ENCODE measurements around the gene UBQLN4. TPM values are rescaled to one million over a fixed set of nuclear protein-coding genes. Genes with fewer than 3 reads are reported as not detected.
A peak's percentile ranks its signal among the peaks of the same experiment; 100 is the strongest.

The UBQLN4 gene
- total RNA-seq, 1 donor from 2014 or later, result 43.7 TPM

GRCh38 chr1:156074661-156075060 is 21.1 kb upstream of the UBQLN4 start:
- peak overlapping the region; percentile 99 for H3K4me3 ChIP-seq

DNA sequence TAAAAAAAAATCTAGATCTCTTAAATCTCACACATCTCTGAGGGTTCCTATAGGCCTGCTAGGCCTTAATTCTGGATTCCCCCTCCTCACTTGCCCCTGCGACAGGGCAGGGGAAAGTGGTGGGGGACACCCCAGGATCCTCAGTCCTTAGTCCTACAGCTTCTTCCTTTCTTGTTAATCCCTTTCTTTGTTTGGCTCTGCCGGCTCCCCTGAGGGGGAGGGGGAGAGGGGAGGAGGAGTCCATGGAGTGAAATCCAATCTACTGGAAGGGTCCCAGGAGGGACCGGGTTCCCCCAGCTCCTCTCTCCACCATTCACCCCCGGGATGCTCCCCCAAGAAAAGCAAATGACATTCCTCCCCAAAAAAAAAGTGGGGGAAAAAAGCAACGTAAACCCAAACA is 20.1 kb upstream of the UBQLN4 start:
- Mint-ChIP-seq H3K9me3 (no peaks in the 10 kb centered on the region), H3K36me3 (peaks cover 37% of the 10 kb centered on the region), H3K4me3 (peak overlapping the region; percentile 80), H3K4me1 (peaks cover 79% of the 10 kb centered on the region), H3K27ac (peak overlapping the region; percentile 98), H3K27me3 (ENCODE audit: insufficient read depth, low read depth) (peaks cover 12% of the 10 kb centered on the region)
- Histone ChIP-seq H3K4me1 (peaks cover 83% of the 10 kb centered on the region), H3K9ac (no peak overlapping the region), H3K27me3 (no peaks in the 10 kb centered on the region), H3K4me2 (peak overlapping the region; percentile 97), H3K27ac (peak overlapping the region; percentile 89), H3K4me3 (peak overlapping the region; percentile 99), H3F3A (ENCODE audit: low read depth) (peaks cover 78% of the 10 kb centered on the region), H3K9me3 (ENCODE audit: low read depth) (no peaks in the 10 kb centered on the region), H3K79me2 (ENCODE audit: low read depth) (peaks cover 76% of the 10 kb centered on the region), H4K20me1 (ENCODE audit: low read depth) (peaks cover 86% of the 10 kb centered on the region), H3K36me3 (no peaks in the 10 kb centered on the region), H2AFZ (replicated peaks) (no peak overlapping the region)
- DNase-seq (ENCODE audit: low spot score), result peak; percentile 94
- no peak for TF ChIP-seq EZH2 (IDR thresholded peaks at IDR 0.05)
- TF ChIP-seq, protein P1, sequence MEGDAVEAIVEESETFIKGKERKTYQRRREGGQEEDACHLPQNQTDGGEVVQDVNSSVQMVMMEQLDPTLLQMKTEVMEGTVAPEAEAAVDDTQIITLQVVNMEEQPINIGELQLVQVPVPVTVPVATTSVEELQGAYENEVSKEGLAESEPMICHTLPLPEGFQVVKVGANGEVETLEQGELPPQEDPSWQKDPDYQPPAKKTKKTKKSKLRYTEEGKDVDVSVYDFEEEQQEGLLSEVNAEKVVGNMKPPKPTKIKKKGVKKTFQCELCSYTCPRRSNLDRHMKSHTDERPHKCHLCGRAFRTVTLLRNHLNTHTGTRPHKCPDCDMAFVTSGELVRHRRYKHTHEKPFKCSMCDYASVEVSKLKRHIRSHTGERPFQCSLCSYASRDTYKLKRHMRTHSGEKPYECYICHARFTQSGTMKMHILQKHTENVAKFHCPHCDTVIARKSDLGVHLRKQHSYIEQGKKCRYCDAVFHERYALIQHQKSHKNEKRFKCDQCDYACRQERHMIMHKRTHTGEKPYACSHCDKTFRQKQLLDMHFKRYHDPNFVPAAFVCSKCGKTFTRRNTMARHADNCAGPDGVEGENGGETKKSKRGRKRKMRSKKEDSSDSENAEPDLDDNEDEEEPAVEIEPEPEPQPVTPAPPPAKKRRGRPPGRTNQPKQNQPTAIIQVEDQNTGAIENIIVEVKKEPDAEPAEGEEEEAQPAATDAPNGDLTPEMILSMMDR (IDR thresholded peaks at IDR 0.05), result no peak
- TF ChIP-seq EZH2phosphoT487 (IDR thresholded peaks at IDR 0.05), result no peak

More at GRCh38 chr1:156074661-156075060, 21.1 kb upstream of the UBQLN4 start:
- Histone ChIP-seq H3K27ac (peak overlapping the region; percentile 76), H3F3A (ENCODE audit: low read depth) (peaks cover 87% of the 10 kb centered on the region), H4K20me1 (ENCODE audit: low read depth) (peaks cover 95% of the 10 kb centered on the region), H3K36me3 (no peaks in the 10 kb centered on the region), H3K4me2 (peak overlapping the region; percentile 97), H3K9me3 (ENCODE audit: low read depth) (no peaks in the 10 kb centered on the region), H3K9ac (no peak overlapping the region), H3K4me1 (peaks cover 92% of the 10 kb centered on the region), H3K27me3 (no peaks in the 10 kb centered on the region), H2AFZ (replicated peaks) (no peak overlapping the region), H3K79me2 (ENCODE audit: low read depth) (peaks cover 85% of the 10 kb centered on the region)
- Mint-ChIP-seq H3K27me3 (ENCODE audit: insufficient read depth, low read depth) (peaks cover 10% of the 10 kb centered on the region), H3K4me3 (peak overlapping the region; percentile 56), H3K36me3 (peaks cover 42% of the 10 kb centered on the region), H3K27ac (peak overlapping the region; percentile 59), H3K9me3 (no peaks in the 10 kb centered on the region), H3K4me1 (peaks cover 87% of the 10 kb centered on the region)
- TF ChIP-seq, protein P1 (IDR thresholded peaks at IDR 0.05), result no peak
- TF ChIP-seq EZH2 (IDR thresholded peaks at IDR 0.05), result no peak
- no peak for TF ChIP-seq EZH2phosphoT487 (IDR thresholded peaks at IDR 0.05)
- peak; percentile 47 for DNase-seq (ENCODE audit: low spot score)

DNA sequence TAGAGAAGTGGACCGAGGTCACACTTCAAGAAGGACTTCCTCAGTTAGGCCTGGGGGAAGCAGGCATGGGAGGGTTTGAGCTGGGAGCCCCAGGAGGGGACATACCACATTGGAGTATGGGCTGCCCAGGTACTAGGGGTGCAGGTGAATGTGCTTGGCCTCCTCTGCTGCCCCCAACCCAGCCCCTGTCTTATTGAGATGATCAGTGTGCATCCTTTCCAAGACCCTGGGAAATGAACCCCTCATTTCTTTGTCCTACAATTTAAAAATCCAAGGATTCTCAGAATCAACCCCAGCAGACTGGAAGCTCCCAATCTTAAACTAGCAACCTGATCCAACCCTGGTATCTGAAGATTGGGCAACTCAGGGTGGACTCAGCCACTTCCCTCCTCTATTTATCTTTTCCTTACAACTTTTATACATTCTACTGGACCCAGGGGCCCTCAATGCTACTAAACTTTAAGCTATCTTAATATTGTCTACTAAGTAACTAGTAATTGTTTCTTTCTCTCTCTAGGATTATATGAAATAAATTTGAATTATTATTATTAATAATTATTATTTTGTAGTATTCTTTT is 19.6 kb upstream of the UBQLN4 start:
- Histone ChIP-seq H3K9me3 (ENCODE audit: low read depth) (no peaks in the 10 kb centered on the region), H3K4me3 (peak overlapping the region; percentile 99), H3K36me3 (no peaks in the 10 kb centered on the region), H3K79me2 (ENCODE audit: low read depth) (peaks cover 71% of the 10 kb centered on the region), H3K27ac (peak overlapping the region; percentile 89), H2AFZ (replicated peaks) (no peak overlapping the region), H3K27me3 (no peaks in the 10 kb centered on the region), H3F3A (ENCODE audit: low read depth) (peaks cover 72% of the 10 kb centered on the region), H3K4me1 (peaks cover 78% of the 10 kb centered on the region), H4K20me1 (ENCODE audit: low read depth) (peaks cover 81% of the 10 kb centered on the region), H3K9ac (no peak overlapping the region), H3K4me2 (peak overlapping the region; percentile 97)
- Mint-ChIP-seq H3K9me3 (no peaks in the 10 kb centered on the region), H3K4me1 (peaks cover 74% of the 10 kb centered on the region), H3K36me3 (peaks cover 35% of the 10 kb centered on the region), H3K4me3 (peak overlapping the region; percentile 67), H3K27ac (peak overlapping the region; percentile 53), H3K27me3 (ENCODE audit: insufficient read depth, low read depth) (peaks cover 7% of the 10 kb centered on the region)
- no peak for DNase-seq (ENCODE audit: low spot score)
- TF ChIP-seq, protein P1 (IDR thresholded peaks at IDR 0.05), result no peak
- no peak for TF ChIP-seq EZH2 (IDR thresholded peaks at IDR 0.05)
- no peak for TF ChIP-seq EZH2phosphoT487 (IDR thresholded peaks at IDR 0.05)
